Endothelial cell of umbilical vein (primary cell): ENCODE data around the gene IGHMBP2. TPM values are rescaled to one million over a fixed set of nuclear protein-coding genes. Genes with fewer than 3 reads are reported as not detected.

Experiments
- BruUV-seq: library from RNA; stranded (reverse); fragments of 400-500 nt; replicated peaks from 2 replicates; lab custom pipeline; 2021; lab: Mats Ljungman, UMichigan
- CTCF ChIA-PET: fragments of 300-600, 350-600 bp; sonication (Branson Sonifier 250); formaldehyde crosslinking; loops from one replicate; lab custom pipeline; 2021; ENCODE audit warnings: antibody characterized with exemption, inconsistent platforms; lab: Charles Lee
- POLR2A ChIA-PET: fragments of 300-600, 350-600 bp; sonication (Branson Sonifier 250); formaldehyde crosslinking; loops from one replicate; lab custom pipeline; 2021; ENCODE audit warnings: antibody characterized with exemption, inconsistent platforms; lab: Charles Lee
- DNase-seq: peaks from one replicate; pipeline ENCODE4 v3.0.0-alpha.2; 2011; ENCODE audit warnings: low read depth, low spot score
- FAIRE-seq: peaks from 2 replicates; lab custom pipeline; 2011; peaks lifted over from hg19 to GRCh38; lab: Jason Lieb, UNC
- H2AFZ ChIP-seq: 2 replicates; pipeline ENCODE4 v1.6.0; 2012; ENCODE audit warnings: low read depth, low read length, control low read depth, inconsistent platforms
- H3K27ac ChIP-seq: 2 replicates; pipeline ENCODE4 v1.5.1; 2011; ENCODE audit warnings: low read depth, mild to moderate bottlenecking, control low read depth, low read length, moderate library complexity; ENCODE audit not compliant: insufficient read depth
- H3K27me3 ChIP-seq, 2 experiments: 2 replicates each; pipeline versions ENCODE4 v1.6.0 to v1.6.1; 2011; ENCODE audit warnings: low read length in 2 of 2, mixed read lengths in 1 of 2; ENCODE audit not compliant: control insufficient read depth in 2 of 2, insufficient read depth in 2 of 2
- H3K36me3 ChIP-seq, 2 experiments: 2 replicates in 1 of 2; 3 replicates in 1 of 2; pipeline ENCODE4 v1.5.1; 2011; ENCODE audit warnings: low read length in 2 of 2, mild to moderate bottlenecking in 1 of 2, moderate library complexity in 1 of 2; ENCODE audit not compliant: control insufficient read depth in 2 of 2, insufficient read depth in 2 of 2; ENCODE audit errors: extremely low read depth in 1 of 2
- H3K4me1 ChIP-seq: 3 replicates; pipeline ENCODE4 v1.5.1; 2011; ENCODE audit warnings: mild to moderate bottlenecking, low read length; ENCODE audit not compliant: control insufficient read depth, insufficient read depth; ENCODE audit errors: extremely low read depth
- H3K4me2 ChIP-seq: 2 replicates; pipeline ENCODE4 v1.6.1; 2011; ENCODE audit warnings: low read length, control low read depth, mixed read lengths; ENCODE audit not compliant: insufficient read depth
- H3K4me3 ChIP-seq, 3 experiments: fragments of 200-600 bp in 1 of 3; sonication (generic), shearing (Covaris generic) in 1 of 3; replicated peaks in 1 of 3; 2 replicates each; pipeline ENCODE4 v1.5.1; 2011 to 2016; ENCODE audit warnings: control low read depth in 3 of 3, low read length in 3 of 3, mild to moderate bottlenecking in 2 of 3, inconsistent platforms in 1 of 3, low read depth in 1 of 3, moderate library complexity in 1 of 3; ENCODE audit not compliant: insufficient read depth in 1 of 3
- H3K79me2 ChIP-seq: 2 replicates; pipeline ENCODE4 v1.6.0; 2012; ENCODE audit warnings: low read length, inconsistent platforms; ENCODE audit not compliant: control insufficient read depth, insufficient read depth
- H3K9ac ChIP-seq: replicated peaks from 2 replicates; pipeline ENCODE3; 2011; ENCODE audit warnings: low read length, control low read depth; ENCODE audit not compliant: insufficient read depth; ENCODE audit errors: extremely low read depth
- H3K9me1 ChIP-seq: replicated peaks from 3 replicates; pipeline ENCODE4 v1.6.0; 2011; ENCODE audit warnings: mild to moderate bottlenecking, low read length; ENCODE audit not compliant: control insufficient read depth, insufficient read depth; ENCODE audit errors: extremely low read depth
- H3K9me3 ChIP-seq: replicated peaks from 2 replicates; pipeline ENCODE4 v1.5.1; 2012; ENCODE audit warnings: low read length, inconsistent platforms; ENCODE audit not compliant: control insufficient read depth, insufficient read depth
- H4K20me1 ChIP-seq: replicated peaks from 2 replicates; pipeline ENCODE3; 2011; ENCODE audit warnings: mild to moderate bottlenecking, low read length; ENCODE audit not compliant: control insufficient read depth, insufficient read depth; ENCODE audit errors: extremely low read depth
- EZH2 ChIP-seq: IDR thresholded peaks from 2 replicates; pipeline ENCODE4 v1.6.1; 2012; ENCODE audit warnings: borderline replicate concordance, low read depth, mild to moderate bottlenecking, moderate library complexity, low read length, inconsistent platforms; ENCODE audit not compliant: severe bottlenecking
- FOS ChIP-seq: IDR thresholded peaks from 2 replicates; pipeline ENCODE4 v1.6.1; 2011; ENCODE audit warnings: mild to moderate bottlenecking, low read length, moderate library complexity, borderline replicate concordance; ENCODE audit not compliant: insufficient read depth
- GATA2 ChIP-seq: IDR thresholded peaks from 2 replicates; pipeline ENCODE4 v1.7.0; 2011; ENCODE audit warnings: low read depth, mild to moderate bottlenecking, moderate library complexity, mixed read lengths, low read length; ENCODE audit not compliant: insufficient read length, insufficient read depth
- JUN ChIP-seq: IDR thresholded peaks from 2 replicates; pipeline ENCODE4 v1.6.1; 2011; ENCODE audit warnings: borderline replicate concordance, low read depth; ENCODE audit not compliant: insufficient read length, insufficient read depth
- MYC ChIP-seq: IDR thresholded peaks from one replicate; pipeline ENCODE4 v1.6.1; 2011; ENCODE audit warnings: mild to moderate bottlenecking, low read depth, low read length
- POLR2A ChIP-seq: IDR thresholded peaks from 2 replicates; pipeline ENCODE4 v1.6.1; 2012; ENCODE audit warnings: low read depth, mild to moderate bottlenecking, control low read depth, low read length
- POLR2AphosphoS5 ChIP-seq: IDR thresholded peaks from 2 replicates; pipeline ENCODE4 v1.6.1; 2012; ENCODE audit warnings: low read depth, mild to moderate bottlenecking, control low read depth, low read length, moderate library complexity; ENCODE audit not compliant: insufficient read depth
- dilution Hi-C: fragments of 300-500 bp; cut with MboI; formaldehyde crosslinking; loops from one replicate; pipeline ENCODE4 v1.15.0; 2019; ENCODE audit warnings: low sequenced_read_pairs; ENCODE audit not compliant: extremely low pct_ligation_motif_present
- intact Hi-C: fragments of 100-400 bp; cut with micrococcal nuclease; formaldehyde crosslinking; loops from one replicate; pipeline ENCODE4 v1.10.0; 2022
- polyA plus RNA-seq, 4 experiments: library from polyadenylated mRNA; depleted of rRNA in 3 of 4; stranded (reverse) in 3 of 4; unstranded in 1 of 4; fragments of >200 nt; gene quantifications; 2 replicates each; pipeline versions ENCODE4 v1.2.1 to v1.2.3, GENCODE V29; 2011 to 2012; ENCODE audit warnings: missing spikeins in 1 of 4
- total RNA-seq: library from RNA; stranded (reverse); gene quantifications from 2 replicates; pipeline ENCODE4 v1.2.3, GENCODE V29; 2021
- TF ChIP-seq, protein P1 (sequence below): IDR thresholded peaks from 2 replicates; pipeline ENCODE4 v1.6.1; 2011; ENCODE audit not compliant: insufficient read depth, insufficient read length
- TF ChIP-seq, protein P2 (sequence below), 2 donors: IDR thresholded peaks; 1 replicate in 1 of 2; 2 replicates in 1 of 2; pipeline ENCODE4 v1.5.1; 2011; ENCODE audit warnings: low read length in 2 of 2, mild to moderate bottlenecking in 2 of 2, moderate library complexity in 2 of 2, control low read depth in 1 of 2, inconsistent platforms in 1 of 2, low read depth in 1 of 2; ENCODE audit not compliant: insufficient read depth in 1 of 2; ENCODE audit errors: extremely low read depth in 1 of 2

Gene IGHMBP2
- total and polyA plus RNA-seq, 2 donors (not counting 3 experiments of a cell fraction or from before 2014, with no cell fraction given) = 10.9 to 25.1 TPM

DNA sequence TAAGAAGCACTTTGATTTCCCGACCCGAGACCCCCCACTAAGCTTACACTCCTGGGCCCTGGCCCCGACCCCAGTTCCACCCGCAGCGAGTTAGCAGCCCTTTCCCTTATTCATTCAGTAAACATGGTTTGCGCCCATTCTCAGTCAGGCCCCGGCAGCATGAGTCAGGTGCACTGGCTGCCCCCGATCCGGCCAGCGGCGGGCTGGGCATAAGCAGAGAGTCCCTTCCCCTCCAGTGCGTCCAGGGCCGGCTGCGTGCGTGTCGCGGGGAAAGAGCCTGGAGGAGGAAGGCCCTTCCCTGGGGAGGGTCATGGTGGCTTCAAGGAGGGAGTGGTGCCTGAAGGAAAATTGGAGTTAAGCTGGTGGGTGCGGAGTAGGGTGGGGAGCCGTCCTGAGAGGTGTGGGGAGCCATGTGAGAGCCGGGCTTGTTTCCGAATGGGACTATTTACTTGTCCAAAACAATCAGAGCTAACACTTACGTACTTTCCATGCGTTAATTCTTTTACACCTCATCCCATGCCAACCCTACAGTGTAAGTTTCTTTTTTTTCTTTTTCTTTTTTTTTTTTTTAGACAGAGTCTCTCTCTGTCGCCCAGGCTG, 657 bp downstream of the IGHMBP2 start:
- no peaks in the 10 kb centered on the region for H3K9me3 ChIP-seq
- H3K4me3 ChIP-seq = peak overlapping the region; percentile 41 to 94 (median 81)
- peak overlapping the region; percentile 76 for H3K9ac ChIP-seq
- no peaks in the 10 kb centered on the region for H4K20me1 ChIP-seq
- H3K79me2 ChIP-seq = peaks cover 48% of the 10 kb centered on the region
- dilution Hi-C loops = no loop called here
- DNase-seq = peak; percentile 62
- peak overlapping the region; percentile 40 for H3K27ac ChIP-seq
- BruUV-seq = no TSS peak
- POLR2A ChIA-PET = no interaction called here
- peak overlapping the region; percentile 73 for H2AFZ ChIP-seq
- peaks cover 0 to 9% of the 10 kb centered on the region in 2 experiments for H3K36me3 ChIP-seq
- H3K9me1 ChIP-seq = no peaks in the 10 kb centered on the region
- no peaks in the 10 kb centered on the region for H3K27me3 ChIP-seq
- no peak for FAIRE-seq
- TF ChIP-seq POLR2AphosphoS5 (no peak), JUN (no peak), POLR2A (no peak), EZH2 (no peak), GATA2 (no peak), FOS (no peak), MYC (no peak)
- TF ChIP-seq, protein P1, sequence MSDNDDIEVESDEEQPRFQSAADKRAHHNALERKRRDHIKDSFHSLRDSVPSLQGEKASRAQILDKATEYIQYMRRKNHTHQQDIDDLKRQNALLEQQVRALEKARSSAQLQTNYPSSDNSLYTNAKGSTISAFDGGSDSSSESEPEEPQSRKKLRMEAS = no peak
- TF ChIP-seq, protein P2, sequence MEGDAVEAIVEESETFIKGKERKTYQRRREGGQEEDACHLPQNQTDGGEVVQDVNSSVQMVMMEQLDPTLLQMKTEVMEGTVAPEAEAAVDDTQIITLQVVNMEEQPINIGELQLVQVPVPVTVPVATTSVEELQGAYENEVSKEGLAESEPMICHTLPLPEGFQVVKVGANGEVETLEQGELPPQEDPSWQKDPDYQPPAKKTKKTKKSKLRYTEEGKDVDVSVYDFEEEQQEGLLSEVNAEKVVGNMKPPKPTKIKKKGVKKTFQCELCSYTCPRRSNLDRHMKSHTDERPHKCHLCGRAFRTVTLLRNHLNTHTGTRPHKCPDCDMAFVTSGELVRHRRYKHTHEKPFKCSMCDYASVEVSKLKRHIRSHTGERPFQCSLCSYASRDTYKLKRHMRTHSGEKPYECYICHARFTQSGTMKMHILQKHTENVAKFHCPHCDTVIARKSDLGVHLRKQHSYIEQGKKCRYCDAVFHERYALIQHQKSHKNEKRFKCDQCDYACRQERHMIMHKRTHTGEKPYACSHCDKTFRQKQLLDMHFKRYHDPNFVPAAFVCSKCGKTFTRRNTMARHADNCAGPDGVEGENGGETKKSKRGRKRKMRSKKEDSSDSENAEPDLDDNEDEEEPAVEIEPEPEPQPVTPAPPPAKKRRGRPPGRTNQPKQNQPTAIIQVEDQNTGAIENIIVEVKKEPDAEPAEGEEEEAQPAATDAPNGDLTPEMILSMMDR (IDR thresholded peaks at IDR 0.05; ENCODE audit: extremely low read depth in 1 of 2, insufficient read depth in 1 of 2, low read depth in 1 of 2, low read length in 2 of 2) = no peak
- intact Hi-C loops = loop anchor here (10.0 kb wide), 1 partner anchor 180 kb away; no protein-coding TSS in a partner anchor
- CTCF ChIA-PET = no interaction called here
- peak overlapping the region; percentile 71 for H3K4me2 ChIP-seq
- H3K4me1 ChIP-seq = peaks cover 14% of the 10 kb centered on the region
